Measurements from ENCODE around the gene ERG28. TPM values are rescaled to one million over a fixed set of nuclear protein-coding genes. Genes with fewer than 3 reads are reported as not detected.

ERG28 gene
- total and polyA plus RNA-seq, 2 donors (not counting 3 experiments of a cell fraction or from before 2014, with no cell fraction given), result 31.9 to 46.0 TPM

DNA sequence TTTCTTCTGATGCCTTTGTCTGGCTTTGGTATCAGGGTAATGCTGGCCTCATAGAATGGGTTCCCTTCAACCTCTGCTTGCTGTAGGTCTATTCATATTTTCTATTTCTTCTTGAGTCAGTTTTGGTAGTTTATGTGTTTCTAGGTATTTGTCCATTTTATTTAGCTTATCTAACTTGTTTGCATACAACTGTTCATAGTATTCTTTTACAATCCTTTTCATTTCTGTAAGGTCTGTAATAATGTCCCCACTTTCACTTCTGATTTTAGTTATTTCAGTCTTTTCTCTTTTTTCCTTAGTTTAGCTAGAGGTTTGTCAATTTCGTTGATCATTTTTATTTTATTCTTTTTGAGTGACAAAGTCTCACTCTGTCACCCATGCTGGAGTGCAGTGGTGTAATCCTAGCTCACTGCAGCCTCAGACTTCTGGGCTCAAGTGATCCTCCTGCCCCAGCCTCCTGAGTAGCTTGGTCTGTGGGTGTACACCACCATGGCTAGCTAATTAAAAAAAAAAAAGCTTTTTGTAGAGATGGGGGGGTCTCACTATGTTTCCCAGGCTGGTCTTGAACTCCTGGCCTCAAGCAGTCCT lies 12.0 kb upstream of the ERG28 start:
- Histone ChIP-seq H3K27ac (ENCODE audit: insufficient read depth, low read depth, low read length) (no peak overlapping the region), H3K27me3 (ENCODE audit: control insufficient read depth in 2 of 2, insufficient read depth in 2 of 2, low read length in 2 of 2) (no peaks in the 10 kb centered on the region), H3K36me3 (ENCODE audit: control insufficient read depth in 2 of 2, extremely low read depth in 1 of 2, insufficient read depth in 2 of 2, low read length in 2 of 2) (peaks cover 2 to 12% of the 10 kb centered on the region in 2 experiments), H3K4me2 (ENCODE audit: insufficient read depth, low read length) (no peak overlapping the region), H3K9me3 (replicated peaks; ENCODE audit: control insufficient read depth, insufficient read depth, low read length) (no peaks in the 10 kb centered on the region), H3K4me1 (ENCODE audit: control insufficient read depth, extremely low read depth, insufficient read depth, low read length) (no peaks in the 10 kb centered on the region), H3K79me2 (ENCODE audit: control insufficient read depth, insufficient read depth, low read length) (peaks cover 64% of the 10 kb centered on the region), H3K9ac (replicated peaks; ENCODE audit: extremely low read depth, insufficient read depth, low read length) (no peak overlapping the region), H2AFZ (ENCODE audit: low read depth, low read length) (no peak overlapping the region), H3K4me3 (replicated peaks in 1 of 3; ENCODE audit: insufficient read depth in 1 of 3, low read depth in 1 of 3, low read length in 3 of 3) (no peak overlapping the region), H3K9me1 (replicated peaks; ENCODE audit: control insufficient read depth, extremely low read depth, insufficient read depth, low read length) (no peaks in the 10 kb centered on the region), H4K20me1 (replicated peaks; ENCODE audit: control insufficient read depth, extremely low read depth, insufficient read depth, low read length) (no peaks in the 10 kb centered on the region)
- intact Hi-C loops (cut with micrococcal nuclease), result no loop called here
- DNase-seq (ENCODE audit: low read depth, low spot score) (no peak), FAIRE-seq (no peak)
- BruUV-seq (replicated peaks), result no TSS peak
- POLR2A ChIA-PET, result no interaction called here
- dilution Hi-C loops (cut with MboI; ENCODE audit: extremely low pct_ligation_motif_present, low sequenced_read_pairs), result no loop called here
- TF ChIP-seq MAX (IDR thresholded peaks at IDR 0.05; ENCODE audit: insufficient read depth, insufficient read length), result no peak
- no peak for TF ChIP-seq POLR2A (IDR thresholded peaks at IDR 0.05; ENCODE audit: low read depth, low read length)
- TF ChIP-seq MYC (IDR thresholded peaks at IDR 0.05; ENCODE audit: low read depth, low read length), result no peak
- TF ChIP-seq FOS (IDR thresholded peaks at IDR 0.05; ENCODE audit: borderline replicate concordance, insufficient read depth, low read length), result no peak
- TF ChIP-seq GATA2 (IDR thresholded peaks at IDR 0.05; ENCODE audit: insufficient read depth, insufficient read length, low read depth, low read length), result no peak
- TF ChIP-seq, protein P1, sequence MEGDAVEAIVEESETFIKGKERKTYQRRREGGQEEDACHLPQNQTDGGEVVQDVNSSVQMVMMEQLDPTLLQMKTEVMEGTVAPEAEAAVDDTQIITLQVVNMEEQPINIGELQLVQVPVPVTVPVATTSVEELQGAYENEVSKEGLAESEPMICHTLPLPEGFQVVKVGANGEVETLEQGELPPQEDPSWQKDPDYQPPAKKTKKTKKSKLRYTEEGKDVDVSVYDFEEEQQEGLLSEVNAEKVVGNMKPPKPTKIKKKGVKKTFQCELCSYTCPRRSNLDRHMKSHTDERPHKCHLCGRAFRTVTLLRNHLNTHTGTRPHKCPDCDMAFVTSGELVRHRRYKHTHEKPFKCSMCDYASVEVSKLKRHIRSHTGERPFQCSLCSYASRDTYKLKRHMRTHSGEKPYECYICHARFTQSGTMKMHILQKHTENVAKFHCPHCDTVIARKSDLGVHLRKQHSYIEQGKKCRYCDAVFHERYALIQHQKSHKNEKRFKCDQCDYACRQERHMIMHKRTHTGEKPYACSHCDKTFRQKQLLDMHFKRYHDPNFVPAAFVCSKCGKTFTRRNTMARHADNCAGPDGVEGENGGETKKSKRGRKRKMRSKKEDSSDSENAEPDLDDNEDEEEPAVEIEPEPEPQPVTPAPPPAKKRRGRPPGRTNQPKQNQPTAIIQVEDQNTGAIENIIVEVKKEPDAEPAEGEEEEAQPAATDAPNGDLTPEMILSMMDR (IDR thresholded peaks at IDR 0.05; ENCODE audit: extremely low read depth in 1 of 2, insufficient read depth in 1 of 2, low read depth in 1 of 2, low read length in 2 of 2), result no peak
- no peak for TF ChIP-seq JUN (IDR thresholded peaks at IDR 0.05; ENCODE audit: borderline replicate concordance, insufficient read depth, insufficient read length, low read depth)
- no peak for TF ChIP-seq EZH2 (IDR thresholded peaks at IDR 0.05; ENCODE audit: borderline replicate concordance, low read depth, low read length, severe bottlenecking)
- TF ChIP-seq POLR2AphosphoS5 (IDR thresholded peaks at IDR 0.05; ENCODE audit: insufficient read depth, low read depth, low read length), result no peak
- CTCF ChIA-PET, result interaction anchor here (0.6 to 2.1 kb wide), 3 partner anchors 36 to 550 kb away, joined by 3 to 5 read pairs (median 3); no protein-coding TSS in a partner anchor
